WERI-Rb-1 (cell line): ENCODE results near the gene GAN.
"Not testable (repeated sequence)": the region's sequence is repeated elsewhere in the genome, so short reads cannot be mapped to it uniquely, and the experiment has no call there.

ENCODE experiments used
- DNase-seq: peaks from one replicate; pipeline ENCODE4 v3.0.0-alpha.2; 2020
- H3K27ac ChIP-seq: fragments of 250-450 bp; sonication (Bioruptor Pico); 2 replicates; pipeline ENCODE4 v1.5.1; 2020; ENCODE audit warnings: mild to moderate bottlenecking, moderate library complexity
- H3K27me3 ChIP-seq: fragments of 250-450 bp; sonication (Bioruptor Pico); 2 replicates; pipeline ENCODE4 v1.5.1; 2021; ENCODE audit warnings: mild to moderate bottlenecking, low read depth, moderate library complexity; ENCODE audit not compliant: insufficient read depth, severe bottlenecking
- H3K36me3 ChIP-seq: fragments of 250-450 bp; sonication (Bioruptor Pico); 2 replicates; pipeline ENCODE4 v1.5.1; 2020; ENCODE audit warnings: mild to moderate bottlenecking, moderate library complexity
- H3K4me3 ChIP-seq: 2 replicates; pipeline ENCODE4 v1.5.1; 2011; ENCODE audit warnings: low read depth, mild to moderate bottlenecking, control low read depth, low read length
- H3K9me3 ChIP-seq: fragments of 250-450 bp; sonication (Bioruptor Pico); 2 replicates; pipeline ENCODE4 v1.5.1; 2021; ENCODE audit warnings: mild to moderate bottlenecking, moderate library complexity; ENCODE audit not compliant: severe bottlenecking
- CTCF ChIP-seq: IDR thresholded peaks from 2 replicates; pipeline ENCODE4 v1.5.1; 2011; ENCODE audit warnings: low read depth, mild to moderate bottlenecking, control low read depth, inconsistent platforms, low read length

GAN gene

GRCh38 chr16:81333356-81333755 is 18.6 kb downstream of the GAN start:
- Histone ChIP-seq H3K4me3 (no peak overlapping the region), H3K27ac (no peak overlapping the region), H3K27me3 (no peaks in the 10 kb centered on the region), H3K36me3 (no peaks in the 10 kb centered on the region), H3K9me3 (no peaks in the 10 kb centered on the region)
- no peak for DNase-seq
- TF ChIP-seq CTCF, result no peak

GRCh38 chr16:81335669-81336068 is 20.9 kb downstream of the GAN start:
- H3K27ac ChIP-seq, result no peak overlapping the region
- no peaks in the 10 kb centered on the region for H3K27me3 ChIP-seq
- no peak overlapping the region for H3K4me3 ChIP-seq
- TF ChIP-seq CTCF, result no peak
- no peaks in the 10 kb centered on the region for H3K36me3 ChIP-seq
- no peak for DNase-seq
- H3K9me3 ChIP-seq, result no peaks in the 10 kb centered on the region

- no peaks in the 10 kb centered on the region for H3K27me3 ChIP-seq
- no peak overlapping the region for H3K27ac ChIP-seq
- no peaks in the 10 kb centered on the region for H3K9me3 ChIP-seq
- no peak overlapping the region for H3K4me3 ChIP-seq
- no peaks in the 10 kb centered on the region for H3K36me3 ChIP-seq
- TF ChIP-seq CTCF, result no peak
- DNase-seq, result no peak
Measured at GRCh38 chr16:81337097-81337496, 22.3 kb downstream of the GAN start.

- H3K27ac ChIP-seq, DNase-seq, H3K36me3 ChIP-seq, H3K9me3 ChIP-seq, H3K4me3 ChIP-seq, H3K27me3 ChIP-seq: not testable (repeated sequence)
Measured at GRCh38 chr16:81345172-81345571, 30.4 kb downstream of the GAN start.

- no peak for TF ChIP-seq CTCF
- Histone ChIP-seq H3K4me3 (no peak overlapping the region), H3K27ac (no peak overlapping the region), H3K27me3 (no peaks in the 10 kb centered on the region), H3K9me3 (no peaks in the 10 kb centered on the region), H3K36me3 (no peaks in the 10 kb centered on the region)
- DNase-seq, result no peak
Measured at GRCh38 chr16:81347425-81347824, 32.7 kb downstream of the GAN start.

GRCh38 chr16:81349608-81350305 is 35.0 kb downstream of the GAN start:
- no peaks in the 10 kb centered on the region for H3K27me3 ChIP-seq
- no peak for TF ChIP-seq CTCF
- no peak for DNase-seq
- no peak overlapping the region for H3K4me3 ChIP-seq
- no peaks in the 10 kb centered on the region for H3K9me3 ChIP-seq
- H3K36me3 ChIP-seq, result no peaks in the 10 kb centered on the region
- no peak overlapping the region for H3K27ac ChIP-seq
